KMS-11 (cell line): ENCODE results near the gene PNCK.

Source experiments
- H2AFZ ChIP-seq: fragments of 200-600 bp; sonication (generic); 2 replicates; pipeline ENCODE4 v1.6.1; 2016; ENCODE audit warnings: antibody characterized with exemption, mixed run types, low read depth
- H3K27ac ChIP-seq: fragments of 200-600 bp; sonication (generic); 2 replicates; pipeline ENCODE4 v1.6.1; 2016; ENCODE audit warnings: mild to moderate bottlenecking, mixed run types
- H3K27me3 ChIP-seq: fragments of 200-600 bp; sonication (generic); 2 replicates; pipeline ENCODE4 v1.6.1; 2017; ENCODE audit warnings: mild to moderate bottlenecking, low read depth, mixed run types, moderate library complexity; ENCODE audit not compliant: insufficient read depth
- H3K36me3 ChIP-seq: fragments of 200-600 bp; sonication (generic); 2 replicates; pipeline ENCODE4 v1.6.1; 2017; ENCODE audit warnings: mild to moderate bottlenecking, mixed run types; ENCODE audit not compliant: insufficient read depth
- H3K4me1 ChIP-seq: fragments of 200-600 bp; sonication (generic); 2 replicates; pipeline ENCODE4 v1.6.1; 2016; ENCODE audit warnings: mild to moderate bottlenecking, low read depth, mixed run types; ENCODE audit not compliant: poor library complexity, severe bottlenecking
- H3K4me2 ChIP-seq: fragments of 200-600 bp; sonication (generic); 2 replicates; pipeline ENCODE4 v1.7.0; 2016; ENCODE audit warnings: mild to moderate bottlenecking, mixed run types
- H3K4me3 ChIP-seq: fragments of 200-600 bp; sonication (generic); IDR thresholded peaks from 2 replicates; pipeline ENCODE4 v1.6.1; 2017; ENCODE audit warnings: low read depth, low read length, mixed read lengths; ENCODE audit not compliant: insufficient read depth
- H3K79me2 ChIP-seq: fragments of 200-600 bp; sonication (generic); 2 replicates; pipeline ENCODE4 v1.6.1; 2016; ENCODE audit warnings: low read depth, mixed run types; ENCODE audit not compliant: insufficient read depth
- H3K9ac ChIP-seq: fragments of 200-600 bp; sonication (generic); 2 replicates; pipeline ENCODE4 v1.6.1; 2016; ENCODE audit warnings: mild to moderate bottlenecking, mixed run types
- H4K20me1 ChIP-seq: fragments of 200-600 bp; sonication (generic); 2 replicates; pipeline ENCODE4 v1.6.1; 2016; ENCODE audit warnings: mild to moderate bottlenecking, mixed run types; ENCODE audit not compliant: insufficient read depth
- TF ChIP-seq, protein P1 (sequence below): fragments of 200-600 bp; sonication (generic); conservative IDR thresholded peaks from 2 replicates; pipeline ENCODE4 v1.6.1; 2017; ENCODE audit warnings: low read depth, mild to moderate bottlenecking, antibody characterized with exemption, low read length, moderate library complexity, mixed read lengths

The PNCK gene

DNA sequence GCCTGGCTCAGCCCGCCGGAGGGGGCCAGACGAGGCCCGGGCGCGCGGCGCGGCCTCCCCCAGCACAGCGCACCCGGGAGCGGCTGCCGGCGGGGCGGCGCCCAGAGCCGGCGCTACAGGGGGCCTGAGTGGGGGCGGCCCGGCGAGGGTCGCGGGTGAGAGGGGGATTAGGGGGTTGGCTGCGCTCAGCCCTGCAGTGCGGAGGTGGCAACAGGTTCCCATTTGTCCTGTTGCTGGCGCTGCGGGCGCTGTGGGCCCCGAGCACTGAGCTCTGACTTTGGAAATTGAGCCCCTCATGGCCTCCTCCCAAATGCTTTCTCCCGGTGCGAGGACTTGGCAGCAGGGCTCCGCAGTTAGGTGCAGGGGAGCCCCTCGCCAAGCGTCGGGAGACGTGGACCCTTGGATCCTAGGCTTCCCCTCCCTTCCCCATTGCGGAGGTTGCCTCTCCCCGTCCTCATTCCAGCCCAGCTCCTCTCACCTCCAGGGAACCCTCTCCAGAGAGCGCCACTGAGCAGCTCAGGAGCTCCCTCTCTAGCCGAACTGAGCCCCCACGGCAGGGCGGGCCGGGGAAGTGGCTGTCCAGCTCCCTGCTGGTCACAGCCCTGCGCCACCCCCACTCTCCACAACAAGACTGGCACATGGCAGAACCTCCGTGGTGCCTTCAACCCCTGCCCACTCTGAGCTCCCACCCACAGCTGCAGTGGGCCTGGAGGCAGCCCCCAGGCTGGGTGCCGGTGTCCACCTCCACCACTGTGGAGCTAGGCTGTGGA, 29.1 kb downstream of the PNCK start:
- no peaks in the 10 kb centered on the region for H3K36me3 ChIP-seq
- H3K79me2 ChIP-seq, result no peaks in the 10 kb centered on the region
- no peak overlapping the region for H3K27ac ChIP-seq
- no peaks in the 10 kb centered on the region for H3K4me1 ChIP-seq
- no peak overlapping the region for H3K9ac ChIP-seq
- H4K20me1 ChIP-seq, result no peaks in the 10 kb centered on the region
- TF ChIP-seq, protein P1, sequence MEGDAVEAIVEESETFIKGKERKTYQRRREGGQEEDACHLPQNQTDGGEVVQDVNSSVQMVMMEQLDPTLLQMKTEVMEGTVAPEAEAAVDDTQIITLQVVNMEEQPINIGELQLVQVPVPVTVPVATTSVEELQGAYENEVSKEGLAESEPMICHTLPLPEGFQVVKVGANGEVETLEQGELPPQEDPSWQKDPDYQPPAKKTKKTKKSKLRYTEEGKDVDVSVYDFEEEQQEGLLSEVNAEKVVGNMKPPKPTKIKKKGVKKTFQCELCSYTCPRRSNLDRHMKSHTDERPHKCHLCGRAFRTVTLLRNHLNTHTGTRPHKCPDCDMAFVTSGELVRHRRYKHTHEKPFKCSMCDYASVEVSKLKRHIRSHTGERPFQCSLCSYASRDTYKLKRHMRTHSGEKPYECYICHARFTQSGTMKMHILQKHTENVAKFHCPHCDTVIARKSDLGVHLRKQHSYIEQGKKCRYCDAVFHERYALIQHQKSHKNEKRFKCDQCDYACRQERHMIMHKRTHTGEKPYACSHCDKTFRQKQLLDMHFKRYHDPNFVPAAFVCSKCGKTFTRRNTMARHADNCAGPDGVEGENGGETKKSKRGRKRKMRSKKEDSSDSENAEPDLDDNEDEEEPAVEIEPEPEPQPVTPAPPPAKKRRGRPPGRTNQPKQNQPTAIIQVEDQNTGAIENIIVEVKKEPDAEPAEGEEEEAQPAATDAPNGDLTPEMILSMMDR, result no peak
- H2AFZ ChIP-seq, result no peak overlapping the region
- no peak overlapping the region for H3K4me3 ChIP-seq
- H3K27me3 ChIP-seq, result peaks cover 40% of the 10 kb centered on the region; the same call in 1 of the 2 replicates
- no peak overlapping the region for H3K4me2 ChIP-seq

DNA sequence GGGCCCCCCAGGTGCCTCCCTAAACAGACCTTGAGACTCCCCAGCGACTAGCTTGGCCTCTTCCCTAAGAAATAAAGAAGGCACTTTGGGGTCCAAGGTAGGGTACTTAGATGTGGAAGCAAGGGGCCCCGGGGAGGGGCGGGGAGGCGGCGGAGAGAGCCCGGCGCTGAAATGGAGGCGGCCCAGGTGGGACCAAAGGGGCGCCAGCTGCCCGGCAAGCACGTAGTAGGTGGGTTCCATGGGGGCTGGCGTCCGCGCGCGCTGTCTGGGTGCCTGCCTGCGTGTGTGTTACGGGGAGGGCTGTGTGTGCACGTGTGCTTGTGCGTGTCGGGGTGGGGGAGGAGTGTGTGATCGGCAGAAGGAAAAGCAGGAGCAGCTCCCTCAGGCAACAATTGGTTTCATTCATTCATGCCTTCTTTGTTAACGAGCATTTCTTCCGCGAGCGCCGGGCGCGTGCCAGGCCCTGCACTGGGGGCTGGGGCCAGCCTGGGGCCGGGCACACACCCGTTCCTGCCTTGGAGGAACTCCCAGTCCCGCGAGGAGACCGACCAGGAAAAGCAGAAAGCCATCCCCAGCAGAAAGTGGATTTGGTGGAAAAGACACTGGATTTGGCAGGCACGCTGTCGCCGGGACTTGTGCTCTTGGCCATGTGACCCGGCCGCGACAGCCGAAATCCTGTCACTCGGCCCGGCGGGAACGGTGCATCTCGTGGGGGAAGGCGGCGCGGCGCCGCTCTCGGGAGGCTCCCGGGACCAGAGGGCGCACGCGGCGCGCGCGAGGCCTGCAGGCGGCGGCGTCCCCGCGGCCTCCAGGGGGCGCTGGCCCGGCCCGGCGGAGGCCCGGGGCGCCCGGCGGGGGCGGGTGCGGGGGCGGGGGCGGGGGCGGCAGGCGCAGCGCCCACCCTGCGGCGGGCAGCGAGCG, 29.9 kb downstream of the PNCK start:
- Histone ChIP-seq H3K36me3 (no peaks in the 10 kb centered on the region), H3K4me2 (no peak overlapping the region), H3K9ac (no peak overlapping the region), H3K4me1 (no peaks in the 10 kb centered on the region), H2AFZ (peak overlapping the region; percentile 38; the same call in 1 of the 2 replicates), H3K27ac (no peak overlapping the region), H3K27me3 (peaks cover 48% of the 10 kb centered on the region; the same call in 1 of the 2 replicates), H3K79me2 (no peaks in the 10 kb centered on the region), H4K20me1 (no peaks in the 10 kb centered on the region), H3K4me3 (no peak overlapping the region)
- TF ChIP-seq, protein P1, result no peak

DNA sequence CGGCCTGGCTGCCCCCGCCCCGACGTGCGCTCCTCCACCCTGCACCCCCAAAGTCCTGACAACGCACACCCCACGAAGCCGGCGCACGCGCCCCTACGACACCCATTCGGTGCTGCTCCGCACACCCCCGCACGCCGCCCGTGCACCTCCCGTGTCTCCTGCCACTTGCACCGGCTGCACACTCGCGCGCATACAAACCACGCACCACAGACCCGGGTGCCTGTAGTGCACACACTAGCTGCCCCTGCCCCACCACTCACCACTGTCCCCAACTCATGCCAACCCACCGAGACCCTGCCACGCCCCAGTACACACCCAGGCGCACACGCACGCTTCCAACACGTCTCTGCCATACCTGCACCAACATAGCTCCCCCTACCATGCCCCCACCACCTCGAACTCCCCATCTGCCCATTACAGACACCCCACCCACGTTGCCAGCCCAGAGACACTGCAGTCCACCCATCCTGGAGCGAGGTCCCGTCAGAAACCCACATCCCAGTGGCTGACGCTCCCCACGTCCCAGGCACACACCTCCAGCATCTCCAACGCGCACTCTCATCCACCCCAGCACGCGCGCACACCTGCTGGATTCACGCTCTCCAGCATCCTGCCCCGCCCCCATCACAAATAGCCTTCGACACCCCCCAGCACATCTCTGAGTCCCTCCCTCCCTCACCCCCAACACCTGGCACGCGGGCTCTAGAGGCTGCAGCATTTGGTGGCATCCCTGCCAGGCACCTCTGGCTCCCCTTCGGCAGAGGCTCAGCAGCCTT, 30.8 kb downstream of the PNCK start:
- Histone ChIP-seq H2AFZ (no peak overlapping the region), H4K20me1 (no peaks in the 10 kb centered on the region), H3K27me3 (peaks cover 43% of the 10 kb centered on the region; the same call in 1 of the 2 replicates), H3K36me3 (no peaks in the 10 kb centered on the region), H3K79me2 (no peaks in the 10 kb centered on the region), H3K27ac (no peak overlapping the region), H3K4me1 (no peaks in the 10 kb centered on the region), H3K4me3 (no peak overlapping the region), H3K9ac (no peak overlapping the region), H3K4me2 (no peak overlapping the region)
- TF ChIP-seq, protein P1, result no peak

DNA sequence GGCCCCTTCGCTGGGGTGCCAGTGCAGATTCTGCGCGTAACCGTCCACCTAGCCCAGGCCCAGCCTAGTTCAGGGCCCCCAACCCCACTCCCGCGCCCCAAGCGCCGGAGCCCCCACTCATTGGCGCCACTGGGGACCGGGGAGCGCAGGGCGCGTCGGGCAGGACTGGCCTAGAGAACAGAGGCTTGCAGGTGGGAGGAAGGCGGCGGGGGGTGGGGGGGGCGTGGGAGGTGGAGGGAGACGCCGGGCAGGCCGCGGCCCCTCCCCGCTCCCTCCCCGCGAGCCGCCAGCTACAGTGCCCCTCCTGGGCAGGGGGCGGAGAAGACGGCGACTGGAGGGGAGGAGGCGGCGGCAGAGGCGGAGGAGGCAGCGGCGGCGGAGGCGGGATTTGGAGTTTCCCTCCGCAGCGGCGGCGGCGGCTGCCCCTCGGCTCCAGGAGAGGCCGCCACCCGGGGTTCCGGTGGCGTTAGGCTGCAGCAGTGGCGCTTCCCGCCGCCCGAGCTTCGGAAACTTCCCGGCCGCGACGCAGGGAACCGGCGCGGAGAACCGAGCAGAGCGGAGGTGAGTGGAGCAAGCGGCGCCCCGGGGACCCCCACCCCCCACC, 31.5 kb downstream of the PNCK start:
- Histone ChIP-seq H3K4me3 (no peak overlapping the region), H3K9ac (no peak overlapping the region), H3K4me2 (no peak overlapping the region), H2AFZ (no peak overlapping the region), H3K27ac (no peak overlapping the region), H4K20me1 (no peaks in the 10 kb centered on the region), H3K27me3 (peaks cover 44% of the 10 kb centered on the region; the same call in 1 of the 2 replicates), H3K4me1 (no peaks in the 10 kb centered on the region), H3K36me3 (no peaks in the 10 kb centered on the region), H3K79me2 (no peaks in the 10 kb centered on the region)
- TF ChIP-seq, protein P1, result no peak
